Stomach (tissue), 9 donors: ENCODE measurements around the gene NYAP2. TPM values are rescaled to one million over a fixed set of nuclear protein-coding genes. Genes with fewer than 3 reads are reported as not detected.

ENCODE experiments used
- DNase-seq, 2 donors: peaks; one replicate each; pipeline versions ENCODE4 v3.0.0 to v3.0.0-alpha.2; 2013 to 2019
- H3K27ac ChIP-seq, 5 donors: fragments of 200-600 bp in 4 of 5; sonication (generic) in 4 of 5; one replicate each; pipeline ENCODE4 v1.5.1; 2013 to 2019; ENCODE audit warnings: mild to moderate bottlenecking in 1 of 5, moderate library complexity in 1 of 5
- H3K27me3 ChIP-seq, 3 donors: fragments of 200-600 bp; sonication (generic); one replicate each; pipeline ENCODE4 v1.5.1; 2017 to 2019; ENCODE audit warnings: mixed run types in 1 of 3
- H3K36me3 ChIP-seq, 4 donors: fragments of 200-600 bp; sonication (generic); 1 replicate in 3 of 4; 2 replicates in 1 of 4; pipeline ENCODE4 v1.5.1; 2016 to 2019
- H3K4me1 ChIP-seq, 4 donors: fragments of 200-600 bp; sonication (generic); one replicate each; pipeline ENCODE4 v1.5.1; 2016 to 2019
- H3K4me3 ChIP-seq, 4 donors: fragments of 200-600 bp; sonication (generic) in 3 of 4; one replicate each; pipeline ENCODE4 v1.5.1; 2016 to 2019; ENCODE audit warnings: mild to moderate bottlenecking in 1 of 4
- H3K9me3 ChIP-seq, 4 donors: fragments of 200-600 bp; sonication (generic); one replicate each; pipeline ENCODE4 v1.5.1; 2016 to 2019
- CTCF ChIP-seq, 7 experiments: fragments of 450-650 bp in 4 of 7; fragments of 200-600 bp in 3 of 7; sonication (generic) in 3 of 7; IDR thresholded peaks; one replicate each; pipeline ENCODE4 v1.5.1; 2016 to 2019; ENCODE audit warnings: antibody characterized with exemption in 7 of 7, control low read depth in 2 of 7, mild to moderate bottlenecking in 1 of 7
- EP300 ChIP-seq: sonication (generic); formaldehyde crosslinking; IDR thresholded peaks from one replicate; pipeline ENCODE4 v1.6.1; 2017; ENCODE audit warnings: antibody characterized with exemption
- POLR2A ChIP-seq, 4 donors: fragments of 450-650 bp; IDR thresholded peaks; one replicate each; pipeline ENCODE4 v1.6.1; 2016; ENCODE audit warnings: antibody characterized with exemption in 4 of 4, control low read depth in 2 of 4, mild to moderate bottlenecking in 1 of 4, moderate library complexity in 1 of 4
- POLR2AphosphoS5 ChIP-seq, 3 donors: sonication (generic); formaldehyde crosslinking; IDR thresholded peaks; one replicate each; pipeline ENCODE4 v1.6.1; 2016; ENCODE audit warnings: antibody characterized with exemption in 3 of 3
- WGBS, 5 donors: extraction: QIAGEN DNeasy Blood & Tissue Kit in 3 of 5; methylation state at CpG; one replicate each; pipeline versions ENCODE4 v1.1.5 to v1.1.7; 2013 to 2018; 5-methylcytosine and 5-hydroxymethylcytosine counted together
- intact Hi-C: fragments of 100-400 bp; cut with DNase I; formaldehyde crosslinking; loops from one replicate; pipeline ENCODE4 v1.15.1; 2023; ENCODE audit warnings: low total_unique reads
- polyA plus RNA-seq, 3 donors: library from polyadenylated mRNA; stranded (reverse); fragments of 200-250 nt; gene quantifications; one replicate each; pipeline ENCODE4 v1.2.3, GENCODE V29; 2013
- total RNA-seq, 5 donors: library from RNA; depleted of rRNA; stranded (reverse); fragments of >200 nt; gene quantifications; one replicate each; pipeline versions ENCODE4 v1.1.0 to v1.2.3, GENCODE V29; 2014 to 2016
- donor health status: healthy with polysubstance abuse.
- donor health status: Bipolar disorder and iron deficiency.
- donor health status: healthy.

NYAP2 gene
- total and polyA plus RNA-seq, 8 donors: under 0.01 to 0.18 (median 0.03) TPM; not detected in 5

- H3K9me3 ChIP-seq: no peaks in the 10 kb centered on the region
- H3K27me3 ChIP-seq: no peaks in the 10 kb centered on the region
- no peak overlapping the region for H3K27ac ChIP-seq
- intact Hi-C loops: no loop called here
- H3K4me1 ChIP-seq: no peaks in the 10 kb centered on the region
- no peak overlapping the region for H3K4me3 ChIP-seq
- WGBS, 5 donors: 70 to 86% (median 82%) methylated on average over 3 of the region's 3 CpGs
- H3K36me3 ChIP-seq: no peaks in the 10 kb centered on the region
- TF ChIP-seq EP300 (no peak), CTCF (IDR thresholded peaks at IDR 0.05) (no peak), POLR2A (IDR thresholded peaks at IDR 0.05) (no peak), POLR2AphosphoS5 (IDR thresholded peaks at IDR 0.05) (no peak)
- no peak for DNase-seq
Observed at GRCh38 chr2:225416616-225417367, 17.3 kb downstream of the NYAP2 start.

- H3K4me1 ChIP-seq: no peaks in the 10 kb centered on the region
- intact Hi-C loops: no loop called here
- H3K9me3 ChIP-seq: no peaks in the 10 kb centered on the region
- H3K27ac ChIP-seq: no peak overlapping the region
- no peaks in the 10 kb centered on the region for H3K36me3 ChIP-seq
- no peak for DNase-seq
- 91 to 96% (median 93%) methylated on average over 6 of the region's 6 CpGs for WGBS, 5 donors
- no peaks in the 10 kb centered on the region for H3K27me3 ChIP-seq
- TF ChIP-seq EP300: no peak
- no peak for TF ChIP-seq POLR2AphosphoS5 (IDR thresholded peaks at IDR 0.05)
- no peak for TF ChIP-seq POLR2A (IDR thresholded peaks at IDR 0.05)
- TF ChIP-seq CTCF (IDR thresholded peaks at IDR 0.05): no peak
- no peak overlapping the region for H3K4me3 ChIP-seq
Observed at GRCh38 chr2:225419033-225419432, 19.5 kb downstream of the NYAP2 start.

DNA sequence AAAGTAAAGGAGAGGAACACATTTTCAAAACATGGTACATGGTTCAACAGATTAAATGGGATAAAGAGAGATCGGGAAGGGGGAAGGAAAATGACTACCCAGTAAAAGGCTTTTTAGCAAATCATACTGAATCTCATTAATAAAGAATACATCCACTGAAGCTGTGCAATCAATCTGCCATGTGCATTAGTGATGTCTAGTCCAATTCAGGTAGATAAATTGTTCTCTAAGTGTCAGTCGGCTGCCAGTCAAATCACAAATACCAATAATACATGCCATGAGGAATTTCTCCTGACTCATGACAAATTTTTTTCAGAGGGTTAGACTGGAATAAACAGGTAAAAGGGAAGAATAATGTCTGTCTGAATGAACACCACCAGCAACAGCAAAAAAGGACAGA, 22.6 kb downstream of the NYAP2 start:
- H3K36me3 ChIP-seq: no peaks in the 10 kb centered on the region

DNA sequence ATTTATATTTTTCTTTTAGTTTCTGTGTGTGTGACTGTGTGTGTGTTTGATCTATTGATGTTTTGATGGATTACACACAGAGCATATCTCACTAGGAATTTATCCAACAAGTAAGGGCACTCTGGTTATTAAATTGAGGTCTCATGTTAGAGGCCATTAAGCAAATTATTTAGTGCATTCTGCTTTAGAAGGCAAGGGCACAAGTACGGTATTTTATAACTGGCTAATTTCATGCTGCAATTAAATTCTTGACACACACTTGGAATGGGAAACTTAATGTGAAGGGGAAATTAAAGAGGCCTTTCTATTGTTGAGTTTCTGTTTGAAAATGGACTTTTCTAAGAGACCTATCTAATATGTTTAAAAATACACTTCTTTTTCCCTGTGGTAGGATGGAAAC, 25.8 kb downstream of the NYAP2 start:
- H3K27ac ChIP-seq: no peak overlapping the region
- peaks cover 0 to 3% (median 0%) of the 10 kb centered on the region in 4 donors for H3K4me1 ChIP-seq
- TF ChIP-seq EP300: no peak
- TF ChIP-seq POLR2AphosphoS5 (IDR thresholded peaks at IDR 0.05): no peak
- no peak for TF ChIP-seq CTCF (IDR thresholded peaks at IDR 0.05)
- no peak for TF ChIP-seq POLR2A (IDR thresholded peaks at IDR 0.05)
- H3K27me3 ChIP-seq: no peaks in the 10 kb centered on the region
- no peaks in the 10 kb centered on the region for H3K9me3 ChIP-seq
- DNase-seq: no peak
- H3K36me3 ChIP-seq: no peaks in the 10 kb centered on the region
- WGBS, 5 donors: 45 to 70% (median 55%) methylated on average over 1 of the region's 1 CpG
- H3K4me3 ChIP-seq: no peak overlapping the region
- intact Hi-C loops: no loop called here

More for the DNA sequence above, 22.6 kb downstream of the NYAP2 start:
- Histone ChIP-seq H3K4me3 (no peak overlapping the region), H3K9me3 (no peaks in the 10 kb centered on the region), H3K4me1 (no peaks in the 10 kb centered on the region), H3K27ac (no peak overlapping the region), H3K27me3 (no peaks in the 10 kb centered on the region)
- DNase-seq: no peak
- 88 to 94% (median 92%) methylated on average over 2 of the region's 2 CpGs for WGBS, 5 donors
- intact Hi-C loops: no loop called here
- no peak for TF ChIP-seq EP300
- no peak for TF ChIP-seq POLR2A (IDR thresholded peaks at IDR 0.05)
- no peak for TF ChIP-seq CTCF (IDR thresholded peaks at IDR 0.05)
- TF ChIP-seq POLR2AphosphoS5 (IDR thresholded peaks at IDR 0.05): no peak
